ENCODE data around the gene SLC25A34. TPM values are rescaled to one million over a fixed set of nuclear protein-coding genes. Genes with fewer than 3 reads are reported as not detected.
A peak's percentile ranks its signal among the peaks of the same experiment; 100 is the strongest.

SLC25A34 gene
- total and polyA plus RNA-seq, 2 of the 13 experiments (the other 11 are each of a cell fraction or from before 2014, with no cell fraction given): 0.13 to 0.18 TPM

GRCh38 chr1:15785683-15786082 is 49.6 kb downstream of the SLC25A34 start:
- Histone ChIP-seq H3K4me2 (ENCODE audit: low read depth, low read length) (no peak overlapping the region), H3K27ac (ENCODE audit: extremely low read length, insufficient read depth, low read length) (no peak overlapping the region), H3K4me1 (ENCODE audit: insufficient read depth, low read length) (peaks cover 23% of the 10 kb centered on the region), H4K20me1 (ENCODE audit: insufficient read depth, low read length) (no peaks in the 10 kb centered on the region), H3K9ac (ENCODE audit: insufficient read depth, low read depth, low read length) (no peak overlapping the region), H3K9me3 (ENCODE audit: low read length) (no peaks in the 10 kb centered on the region), H3K4me3 (replicated peaks in 1 of 3; ENCODE audit: insufficient read depth in 1 of 3, low read depth in 2 of 3, low read length in 3 of 3) (no peak overlapping the region), H3K36me3 (replicated peaks in 1 of 2; ENCODE audit: control insufficient read depth in 1 of 2, insufficient read depth in 2 of 2, low read length in 2 of 2) (peaks cover 2 to 14% of the 10 kb centered on the region in 2 experiments; a peak in 4 of 5 replicates), H3K27me3 (ENCODE audit: control insufficient read depth in 1 of 2, insufficient read depth in 2 of 2, low read length in 2 of 2) (no peaks in the 10 kb centered on the region), H3K79me2 (ENCODE audit: insufficient read depth, low read length) (no peaks in the 10 kb centered on the region), H2AFZ (ENCODE audit: low read length) (no peak overlapping the region)
- BruUV-seq (replicated peaks): TSS peak; percentile 76
- FAIRE-seq (no peak), DNase-seq (ENCODE audit: low spot score) (no peak), ATAC-seq (no peak)
- in situ Hi-C loops (cut with HindIII; ENCODE audit: extremely low pct_ligation_motif_present, low pct_unique_long_range_greater_than_20kb) (no loop called here), intact Hi-C loops (cut with micrococcal nuclease; ENCODE audit: unreplicated experiment) (no loop called here)
- WGBS (ENCODE audit: low lambda C conversion rate): 94% methylated on average over 3 of the region's 8 CpGs
- CTCF ChIA-PET (ENCODE audit: low intra/inter-chr PET ratio, low total read pairs): no interaction called here
- TF ChIP-seq AGO2 (optimal IDR thresholded peaks at IDR 0.05; ENCODE audit: low read depth, low read length) (peak; percentile 62), HOXA7 (CRISPR knock-in tag; IDR thresholded peaks at IDR 0.05) (no peak), SOX5 (CRISPR knock-in tag; IDR thresholded peaks at IDR 0.05; ENCODE audit: borderline replicate concordance) (no peak)
- POLR2A ChIA-PET: no interaction called here

DNA sequence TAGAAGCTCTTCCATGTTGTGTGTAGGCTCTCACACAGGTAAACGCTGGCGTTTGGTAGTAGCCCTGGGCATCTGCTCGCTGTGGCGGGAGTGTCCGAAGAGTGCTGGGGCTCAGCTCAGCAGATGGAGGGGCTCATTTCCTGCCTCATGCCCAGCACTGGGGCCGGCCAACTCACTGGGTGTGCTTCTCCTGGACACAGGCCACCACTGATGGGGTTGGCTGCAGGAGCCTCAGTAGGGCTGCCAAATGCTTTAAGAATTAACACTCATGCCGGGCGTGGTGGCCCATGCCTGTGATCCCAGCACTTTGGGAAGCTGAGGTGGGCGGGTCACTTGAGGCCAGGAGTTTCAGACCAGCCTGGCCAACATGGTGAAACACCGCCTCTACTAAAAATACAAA is 50.5 kb downstream of the SLC25A34 start:
- Histone ChIP-seq H3K27ac (ENCODE audit: extremely low read length, insufficient read depth, low read length) (no peak overlapping the region), H3K36me3 (replicated peaks in 1 of 2; ENCODE audit: control insufficient read depth in 1 of 2, insufficient read depth in 2 of 2, low read length in 2 of 2) (peaks cover 2 to 14% of the 10 kb centered on the region in 2 experiments; a peak in 4 of 5 replicates)
- CTCF ChIA-PET (ENCODE audit: low intra/inter-chr PET ratio, low total read pairs): no interaction called here
- no peak for TF ChIP-seq ZNF569 (CRISPR knock-in tag; IDR thresholded peaks at IDR 0.05; ENCODE audit: borderline replicate concordance)
- no peak for TF ChIP-seq RFXAP (CRISPR knock-in tag; IDR thresholded peaks at IDR 0.05; ENCODE audit: borderline replicate concordance)
- no peak for TF ChIP-seq ZNF275 (CRISPR knock-in tag; IDR thresholded peaks at IDR 0.05; ENCODE audit: borderline replicate concordance)
- TF ChIP-seq ZFP41 (CRISPR knock-in tag; IDR thresholded peaks at IDR 0.05; ENCODE audit: borderline replicate concordance): no peak
- TF ChIP-seq, protein P1, sequence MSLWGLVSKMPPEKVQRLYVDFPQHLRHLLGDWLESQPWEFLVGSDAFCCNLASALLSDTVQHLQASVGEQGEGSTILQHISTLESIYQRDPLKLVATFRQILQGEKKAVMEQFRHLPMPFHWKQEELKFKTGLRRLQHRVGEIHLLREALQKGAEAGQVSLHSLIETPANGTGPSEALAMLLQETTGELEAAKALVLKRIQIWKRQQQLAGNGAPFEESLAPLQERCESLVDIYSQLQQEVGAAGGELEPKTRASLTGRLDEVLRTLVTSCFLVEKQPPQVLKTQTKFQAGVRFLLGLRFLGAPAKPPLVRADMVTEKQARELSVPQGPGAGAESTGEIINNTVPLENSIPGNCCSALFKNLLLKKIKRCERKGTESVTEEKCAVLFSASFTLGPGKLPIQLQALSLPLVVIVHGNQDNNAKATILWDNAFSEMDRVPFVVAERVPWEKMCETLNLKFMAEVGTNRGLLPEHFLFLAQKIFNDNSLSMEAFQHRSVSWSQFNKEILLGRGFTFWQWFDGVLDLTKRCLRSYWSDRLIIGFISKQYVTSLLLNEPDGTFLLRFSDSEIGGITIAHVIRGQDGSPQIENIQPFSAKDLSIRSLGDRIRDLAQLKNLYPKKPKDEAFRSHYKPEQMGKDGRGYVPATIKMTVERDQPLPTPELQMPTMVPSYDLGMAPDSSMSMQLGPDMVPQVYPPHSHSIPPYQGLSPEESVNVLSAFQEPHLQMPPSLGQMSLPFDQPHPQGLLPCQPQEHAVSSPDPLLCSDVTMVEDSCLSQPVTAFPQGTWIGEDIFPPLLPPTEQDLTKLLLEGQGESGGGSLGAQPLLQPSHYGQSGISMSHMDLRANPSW (CRISPR knock-in tag; IDR thresholded peaks at IDR 0.05; ENCODE audit: borderline replicate concordance): no peak
- no peak for TF ChIP-seq KLF15 (CRISPR knock-in tag; IDR thresholded peaks at IDR 0.05; ENCODE audit: borderline replicate concordance)
- TF ChIP-seq, protein P2, sequence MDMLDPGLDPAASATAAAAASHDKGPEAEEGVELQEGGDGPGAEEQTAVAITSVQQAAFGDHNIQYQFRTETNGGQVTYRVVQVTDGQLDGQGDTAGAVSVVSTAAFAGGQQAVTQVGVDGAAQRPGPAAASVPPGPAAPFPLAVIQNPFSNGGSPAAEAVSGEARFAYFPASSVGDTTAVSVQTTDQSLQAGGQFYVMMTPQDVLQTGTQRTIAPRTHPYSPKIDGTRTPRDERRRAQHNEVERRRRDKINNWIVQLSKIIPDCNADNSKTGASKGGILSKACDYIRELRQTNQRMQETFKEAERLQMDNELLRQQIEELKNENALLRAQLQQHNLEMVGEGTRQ (IDR thresholded peaks at IDR 0.05; ENCODE audit: low read depth, low read length): no peak
- TF ChIP-seq, protein P2 (CRISPR knock-in tag; IDR thresholded peaks at IDR 0.05; ENCODE audit: borderline replicate concordance): no peak
- TF ChIP-seq HOXA3 (CRISPR knock-in tag; IDR thresholded peaks at IDR 0.05): no peak
- no peak for TF ChIP-seq TSC22D2 (CRISPR knock-in tag; IDR thresholded peaks at IDR 0.05; ENCODE audit: borderline replicate concordance)

More for the DNA sequence above, 50.5 kb downstream of the SLC25A34 start:
- in situ Hi-C loops (cut with HindIII; ENCODE audit: extremely low pct_ligation_motif_present, low pct_unique_long_range_greater_than_20kb) (no loop called here), intact Hi-C loops (cut with micrococcal nuclease; ENCODE audit: unreplicated experiment) (no loop called here)
- Histone ChIP-seq H3K4me3 (replicated peaks in 1 of 3; ENCODE audit: insufficient read depth in 1 of 3, low read depth in 2 of 3, low read length in 3 of 3) (no peak overlapping the region), H3K4me2 (ENCODE audit: low read depth, low read length) (no peak overlapping the region), H3K27me3 (ENCODE audit: control insufficient read depth in 1 of 2, insufficient read depth in 2 of 2, low read length in 2 of 2) (no peaks in the 10 kb centered on the region), H3K9me3 (ENCODE audit: low read length) (no peaks in the 10 kb centered on the region), H3K79me2 (ENCODE audit: insufficient read depth, low read length) (no peaks in the 10 kb centered on the region), H3K9ac (ENCODE audit: insufficient read depth, low read depth, low read length) (no peak overlapping the region), H2AFZ (ENCODE audit: low read length) (no peak overlapping the region), H4K20me1 (ENCODE audit: insufficient read depth, low read length) (no peaks in the 10 kb centered on the region), H3K4me1 (ENCODE audit: insufficient read depth, low read length) (peaks cover 14% of the 10 kb centered on the region)
- WGBS (ENCODE audit: low lambda C conversion rate): over 99% methylated on average over 9 of the region's 10 CpGs
- POLR2A ChIA-PET: no interaction called here
- DNase-seq (ENCODE audit: low spot score) (no peak), ATAC-seq (no peak), FAIRE-seq (no peak)
- BruUV-seq (replicated peaks): no TSS peak
